Breast epithelium (tissue), 4 donors: ENCODE data around the gene RELN. TPM values are rescaled to one million over a fixed set of nuclear protein-coding genes. Genes with fewer than 3 reads are reported as not detected.

ENCODE experiments used
- DNase-seq, 2 donors: peaks; one replicate each; pipeline ENCODE4 v3.0.0-alpha.2; 2019; ENCODE audit warnings: low spot score in 2 of 2
- H3K27ac ChIP-seq, 2 donors: fragments of 200-600 bp; sonication (generic) in 1 of 2; one replicate each; pipeline ENCODE4 v1.5.1; 2016 to 2019; ENCODE audit warnings: mild to moderate bottlenecking in 1 of 2
- H3K27me3 ChIP-seq, 2 donors: fragments of 200-600 bp; sonication (generic) in 1 of 2; one replicate each; pipeline versions ENCODE4 v1.5.1 to v1.6.0; 2017 to 2019; ENCODE audit warnings: control low read depth in 1 of 2, mild to moderate bottlenecking in 1 of 2
- H3K36me3 ChIP-seq: fragments of 200-600 bp; one replicate; pipeline ENCODE4 v1.5.1; 2019
- H3K4me1 ChIP-seq, 2 donors: fragments of 200-600 bp; sonication (generic); one replicate each; pipeline ENCODE4 v1.5.1; 2016 to 2019; ENCODE audit warnings: control low read depth in 1 of 2
- H3K4me3 ChIP-seq, 3 donors: fragments of 200-600 bp; sonication (generic); 1 replicate in 2 of 3; 2 replicates in 1 of 3; pipeline ENCODE4 v1.5.1; 2016 to 2019; ENCODE audit warnings: mild to moderate bottlenecking in 3 of 3, moderate library complexity in 2 of 3
- H3K9me3 ChIP-seq, 2 donors: fragments of 200-600 bp; sonication (generic) in 1 of 2; one replicate each; pipeline ENCODE4 v1.5.1; 2016 to 2019; ENCODE audit warnings: control low read depth in 1 of 2
- CTCF ChIP-seq, 3 donors: fragments of 450-650 bp; IDR thresholded peaks; one replicate each; pipeline ENCODE4 v1.5.1; 2016 to 2017; ENCODE audit warnings: antibody characterized with exemption in 3 of 3, mild to moderate bottlenecking in 3 of 3, moderate library complexity in 3 of 3
- POLR2A ChIP-seq: fragments of 450-650 bp; IDR thresholded peaks from one replicate; pipeline ENCODE4 v1.6.1; 2016; ENCODE audit warnings: antibody characterized with exemption, mild to moderate bottlenecking, moderate library complexity
- POLR2AphosphoS5 ChIP-seq, 3 donors: sonication (generic); formaldehyde crosslinking; IDR thresholded peaks; one replicate each; pipeline ENCODE4 v1.6.1; 2017; ENCODE audit warnings: antibody characterized with exemption in 3 of 3
- intact Hi-C: fragments of 100-400 bp; cut with DNase I; formaldehyde crosslinking; loops from one replicate; pipeline ENCODE4 v1.15.1; 2023; ENCODE audit warnings: low total_unique reads
- total RNA-seq, 3 donors: library from RNA; depleted of rRNA; stranded (reverse); fragments of >200 nt; gene quantifications; one replicate each; pipeline ENCODE4 v1.1.0, GENCODE V29; 2016

RELN gene
- total RNA-seq, 3 donors from 2014 or later = 3.0 to 9.8 (median 4.5) TPM

- Histone ChIP-seq H3K36me3 (no peaks in the 10 kb centered on the region), H3K9me3 (no peaks in the 10 kb centered on the region), H3K4me3 (no peak overlapping the region), H3K27ac (no peak overlapping the region), H3K27me3 (no peaks in the 10 kb centered on the region), H3K4me1 (no peaks in the 10 kb centered on the region)
- no peak for DNase-seq
- TF ChIP-seq POLR2AphosphoS5 (IDR thresholded peaks at IDR 0.05) = no peak
- TF ChIP-seq POLR2A = no peak
- TF ChIP-seq CTCF (IDR thresholded peaks at IDR 0.05) = no peak
- intact Hi-C loops = no loop called here
These were observed 224.6 kb downstream of the RELN start for GRCh38 chr7:103764901-103765300.

GRCh38 chr7:103762877-103763276 is 226.6 kb downstream of the RELN start:
- DNase-seq = no peak
- Histone ChIP-seq H3K4me1 (no peaks in the 10 kb centered on the region), H3K27ac (no peak overlapping the region), H3K9me3 (no peaks in the 10 kb centered on the region), H3K36me3 (no peaks in the 10 kb centered on the region), H3K4me3 (no peak overlapping the region), H3K27me3 (no peaks in the 10 kb centered on the region)
- intact Hi-C loops = no loop called here
- TF ChIP-seq CTCF (IDR thresholded peaks at IDR 0.05) (no peak), POLR2AphosphoS5 (IDR thresholded peaks at IDR 0.05) (no peak), POLR2A (no peak)

- no peaks in the 10 kb centered on the region for H3K36me3 ChIP-seq
- H3K9me3 ChIP-seq = no peaks in the 10 kb centered on the region
- no peak overlapping the region for H3K27ac ChIP-seq
- no peak overlapping the region for H3K4me3 ChIP-seq
- no peaks in the 10 kb centered on the region for H3K4me1 ChIP-seq
- DNase-seq = no peak
- no peaks in the 10 kb centered on the region for H3K27me3 ChIP-seq
- intact Hi-C loops = no loop called here
- TF ChIP-seq POLR2A = no peak
- TF ChIP-seq POLR2AphosphoS5 (IDR thresholded peaks at IDR 0.05) = no peak
- TF ChIP-seq CTCF (IDR thresholded peaks at IDR 0.05) = no peak
These were observed 227.2 kb downstream of the RELN start for GRCh38 chr7:103762065-103762760.

- no peak overlapping the region for H3K4me3 ChIP-seq
- intact Hi-C loops = no loop called here
- H3K27me3 ChIP-seq = no peaks in the 10 kb centered on the region
- TF ChIP-seq CTCF (IDR thresholded peaks at IDR 0.05) = no peak
- no peak for TF ChIP-seq POLR2A
- no peak for TF ChIP-seq POLR2AphosphoS5 (IDR thresholded peaks at IDR 0.05)
- DNase-seq = no peak
- H3K9me3 ChIP-seq = no peaks in the 10 kb centered on the region
- no peaks in the 10 kb centered on the region for H3K36me3 ChIP-seq
- H3K27ac ChIP-seq = no peak overlapping the region
- no peaks in the 10 kb centered on the region for H3K4me1 ChIP-seq
These were observed 236.5 kb downstream of the RELN start for GRCh38 chr7:103752995-103753394.

GRCh38 chr7:103751311-103751880 is 238.1 kb downstream of the RELN start:
- intact Hi-C loops = no loop called here
- no peak for DNase-seq
- Histone ChIP-seq H3K36me3 (no peaks in the 10 kb centered on the region), H3K4me3 (no peak overlapping the region), H3K27ac (no peak overlapping the region), H3K27me3 (no peaks in the 10 kb centered on the region), H3K9me3 (no peaks in the 10 kb centered on the region), H3K4me1 (no peaks in the 10 kb centered on the region)
- TF ChIP-seq CTCF (IDR thresholded peaks at IDR 0.05) (no peak), POLR2A (no peak), POLR2AphosphoS5 (IDR thresholded peaks at IDR 0.05) (no peak)
